ENCODE measurements around the gene ABCD2.
"Not testable (repeated sequence)": the region's sequence is repeated elsewhere in the genome, so short reads cannot be mapped to it uniquely, and the experiment has no call there.

Gene ABCD2

GRCh38 chr12:39532448-39532847, 87.2 kb downstream of the ABCD2 start:
- DNase-seq: no peak

- no peak for DNase-seq
These were observed 92.6 kb downstream of the ABCD2 start for GRCh38 chr12:39526974-39527373.

- DNase-seq: not testable (repeated sequence)
These were observed 97.4 kb downstream of the ABCD2 start for GRCh38 chr12:39522167-39522566.

- DNase-seq: no peak
These were observed 109.6 kb downstream of the ABCD2 start for GRCh38 chr12:39510001-39510400.

GRCh38 chr12:39505554-39505953, 114.0 kb downstream of the ABCD2 start:
- DNase-seq: no peak

GRCh38 chr12:39505023-39505422, 114.6 kb downstream of the ABCD2 start:
- no peak for DNase-seq

- no peak for DNase-seq
These were observed 116.2 kb downstream of the ABCD2 start for GRCh38 chr12:39503439-39503838.

GRCh38 chr12:39502726-39503125, 116.9 kb downstream of the ABCD2 start:
- DNase-seq: no peak
